ENCODE measurements around the gene MPIG6B.

Gene MPIG6B

DNA sequence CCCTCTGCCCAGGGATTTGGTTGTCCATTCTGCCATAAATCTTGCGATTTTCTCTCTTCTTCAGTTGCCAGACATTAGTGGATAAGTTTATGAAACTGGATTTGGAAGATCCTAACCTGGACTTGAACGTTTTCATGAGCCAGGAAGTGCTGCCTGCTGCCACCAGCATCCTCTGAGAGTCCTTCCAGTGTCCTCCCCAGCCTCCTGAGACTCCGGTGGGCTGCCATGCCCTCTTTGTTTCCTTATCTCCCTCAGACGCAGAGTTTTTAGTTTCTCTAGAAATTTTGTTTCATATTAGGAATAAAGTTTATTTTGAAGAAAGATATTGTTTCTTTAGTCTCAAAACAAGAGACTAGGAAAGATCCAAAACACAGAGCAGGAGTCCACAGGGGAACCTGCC, 39.2 kb downstream of the MPIG6B start, which contains the start of gene SAPCD1:
SAPCD1 (plus strand) TSS at position 301 of the 400 bp plus-strand sequence. CDS start 399 bp downstream, outside the sequence.
- Histone ChIP-seq H3K27me3 (ENCODE audit: control insufficient read depth in 1 of 2, insufficient read depth in 2 of 2, low read length in 2 of 2) (peaks cover 3 to 9% of the 10 kb centered on the region in 2 donors), H3K4me1 (ENCODE audit: control insufficient read depth, insufficient read depth, low read length) (peaks cover 6% of the 10 kb centered on the region), H3K4me3 (ENCODE audit: low read length in 2 of 2) (no peak within 1 kb of the TSS), H3K9me3 (ENCODE audit: control insufficient read depth in 2 of 2, low read length in 2 of 2) (no peaks in the 10 kb centered on the region), H3K27ac (ENCODE audit: low read length) (no peak within 1 kb of the TSS), H3K36me3 (ENCODE audit: control insufficient read depth in 2 of 2, insufficient read depth in 2 of 2, low read length in 2 of 2) (peaks cover 0 to 4% of the 10 kb centered on the region in 2 donors), H3K9ac (ENCODE audit: low read length in 2 of 2) (no peak within 1 kb of the TSS)

DNA sequence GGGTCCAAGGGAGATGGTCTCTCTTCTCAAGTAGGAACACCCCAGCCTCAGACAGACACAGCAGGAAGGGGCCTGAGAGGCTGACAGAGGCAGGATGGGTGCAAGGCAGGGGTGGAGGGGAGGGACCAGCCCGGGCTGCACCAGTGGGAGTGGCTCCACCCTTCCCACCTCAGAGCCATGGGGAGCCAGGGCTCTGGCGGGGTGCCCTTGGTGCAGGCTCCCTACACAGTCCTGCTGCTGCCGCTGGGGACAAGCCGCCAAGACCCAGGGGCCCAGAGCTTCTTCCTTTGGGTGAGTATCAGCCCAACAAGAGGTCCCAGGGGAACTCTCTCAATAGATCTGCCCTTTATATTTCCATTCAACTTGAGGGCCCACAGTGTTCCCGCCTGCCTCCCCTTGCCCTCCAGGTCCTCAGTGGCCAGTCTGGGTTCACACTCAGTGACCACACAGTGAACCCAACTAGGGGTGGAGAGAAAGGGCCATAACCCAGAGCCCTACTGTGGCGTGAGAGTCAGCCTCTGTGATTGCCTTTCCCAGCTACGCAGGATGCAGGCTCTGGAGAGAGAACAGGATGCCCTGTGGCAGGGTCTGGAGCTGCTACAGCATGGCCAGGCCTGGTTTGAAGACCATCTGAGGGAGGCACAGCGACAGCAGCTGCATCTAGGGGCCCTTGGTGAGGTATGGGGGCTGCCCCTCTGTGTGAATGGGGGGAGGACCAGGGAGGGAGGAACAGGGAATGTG, 39.9 kb downstream of the MPIG6B start:
- Histone ChIP-seq H3K27ac (ENCODE audit: low read length) (no peak overlapping the region), H3K36me3 (ENCODE audit: control insufficient read depth in 2 of 2, insufficient read depth in 2 of 2, low read length in 2 of 2) (peaks cover 0 to 4% of the 10 kb centered on the region in 2 donors)

DNA sequence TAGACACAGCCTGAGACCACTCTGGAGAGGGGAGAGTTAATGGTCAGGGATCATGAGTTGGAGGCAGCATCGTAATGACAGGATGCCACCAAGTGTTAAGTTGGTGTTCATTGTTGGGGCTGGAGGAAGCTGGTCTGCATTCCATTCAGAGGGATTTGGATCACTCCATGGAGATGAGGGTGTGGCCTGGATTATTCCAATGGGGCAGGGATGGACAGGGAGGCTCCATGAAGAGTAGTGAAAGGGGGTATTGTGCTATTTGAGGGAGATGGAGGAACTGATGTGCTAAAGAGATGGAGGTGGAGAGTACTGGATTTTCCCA, 40.4 kb downstream of the MPIG6B start:
- Histone ChIP-seq H3K27me3 (ENCODE audit: control insufficient read depth in 1 of 2, insufficient read depth in 2 of 2, low read length in 2 of 2) (peaks cover 3 to 9% of the 10 kb centered on the region in 2 donors), H3K4me3 (ENCODE audit: low read length in 2 of 2) (no peak overlapping the region), H3K36me3 (ENCODE audit: control insufficient read depth in 2 of 2, insufficient read depth in 2 of 2, low read length in 2 of 2) (peaks cover 0 to 2% of the 10 kb centered on the region in 2 donors), H3K4me1 (ENCODE audit: control insufficient read depth, insufficient read depth, low read length) (peaks cover 6% of the 10 kb centered on the region), H3K9me3 (ENCODE audit: control insufficient read depth in 2 of 2, low read length in 2 of 2) (no peaks in the 10 kb centered on the region), H3K9ac (ENCODE audit: low read length in 2 of 2) (no peak overlapping the region), H3K27ac (ENCODE audit: low read length) (no peak overlapping the region)

More for the DNA sequence above, 39.9 kb downstream of the MPIG6B start:
- no peak overlapping the region for H3K4me3 ChIP-seq (ENCODE audit: low read length in 2 of 2)
- H3K4me1 ChIP-seq (ENCODE audit: control insufficient read depth, insufficient read depth, low read length) = peaks cover 6% of the 10 kb centered on the region
- no peak overlapping the region for H3K9ac ChIP-seq (ENCODE audit: low read length in 2 of 2)
- no peaks in the 10 kb centered on the region for H3K9me3 ChIP-seq (ENCODE audit: control insufficient read depth in 2 of 2, low read length in 2 of 2)
- H3K27me3 ChIP-seq (ENCODE audit: control insufficient read depth in 1 of 2, insufficient read depth in 2 of 2, low read length in 2 of 2) = peaks cover 3 to 9% of the 10 kb centered on the region in 2 donors

DNA sequence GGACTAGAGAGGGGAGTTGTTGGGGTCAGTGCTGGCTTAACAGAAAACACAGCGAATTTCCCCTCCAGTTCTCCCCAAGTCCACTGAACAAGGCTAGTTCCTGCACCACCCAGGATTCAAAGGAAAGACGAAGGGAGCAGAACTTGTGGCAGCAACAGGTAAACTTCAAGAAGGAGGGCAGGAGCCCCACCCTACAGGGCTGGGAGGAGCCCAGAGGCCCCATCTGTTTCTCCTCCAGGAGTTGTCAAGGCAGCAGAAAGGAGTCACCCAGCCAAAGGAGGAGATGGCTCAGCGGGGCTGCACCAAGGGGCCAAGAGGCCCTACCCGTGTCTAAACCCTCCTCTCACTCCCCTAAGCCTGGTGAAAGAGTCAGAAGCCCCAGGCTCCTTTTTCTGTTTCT, 41.0 kb downstream of the MPIG6B start:
- Histone ChIP-seq H3K4me3 (ENCODE audit: low read length in 2 of 2) (no peak overlapping the region), H3K4me1 (ENCODE audit: control insufficient read depth, insufficient read depth, low read length) (peaks cover 6% of the 10 kb centered on the region), H3K27ac (ENCODE audit: low read length) (no peak overlapping the region), H3K9ac (ENCODE audit: low read length in 2 of 2) (no peak overlapping the region), H3K36me3 (ENCODE audit: control insufficient read depth in 2 of 2, insufficient read depth in 2 of 2, low read length in 2 of 2) (no peaks in the 10 kb centered on the region), H3K27me3 (ENCODE audit: control insufficient read depth in 1 of 2, insufficient read depth in 2 of 2, low read length in 2 of 2) (peaks cover 3 to 9% of the 10 kb centered on the region in 2 donors), H3K9me3 (ENCODE audit: control insufficient read depth in 2 of 2, low read length in 2 of 2) (no peaks in the 10 kb centered on the region)

DNA sequence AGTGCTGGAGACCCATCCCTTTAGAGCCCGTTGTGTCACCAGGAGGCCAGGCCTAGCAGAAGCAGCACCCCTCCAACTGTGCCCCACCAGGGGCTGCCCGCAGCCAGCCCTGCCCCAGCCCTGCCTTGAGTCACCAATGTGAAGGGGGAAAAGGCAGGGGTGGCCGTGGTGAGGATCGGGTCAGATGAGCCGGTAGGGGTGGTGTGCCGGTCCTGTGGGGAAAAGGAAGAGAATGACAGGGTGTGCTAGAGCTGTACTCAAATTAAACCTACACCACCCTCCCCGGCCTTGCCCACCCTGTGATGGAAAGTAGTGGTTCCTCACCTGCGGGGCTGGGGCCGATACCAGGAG, 42.4 kb downstream of the MPIG6B start:
- peaks cover 6% of the 10 kb centered on the region for H3K4me1 ChIP-seq (ENCODE audit: control insufficient read depth, insufficient read depth, low read length)
- no peaks in the 10 kb centered on the region for H3K9me3 ChIP-seq (ENCODE audit: control insufficient read depth in 2 of 2, low read length in 2 of 2)
- H3K4me3 ChIP-seq (ENCODE audit: low read length in 2 of 2) = no peak overlapping the region
- H3K27me3 ChIP-seq (ENCODE audit: control insufficient read depth in 1 of 2, insufficient read depth in 2 of 2, low read length in 2 of 2) = peaks cover 3 to 9% of the 10 kb centered on the region in 2 donors
- H3K9ac ChIP-seq (ENCODE audit: low read length in 2 of 2) = no peak overlapping the region
- no peaks in the 10 kb centered on the region for H3K36me3 ChIP-seq (ENCODE audit: control insufficient read depth in 2 of 2, insufficient read depth in 2 of 2, low read length in 2 of 2)
- H3K27ac ChIP-seq (ENCODE audit: low read length) = no peak overlapping the region

DNA sequence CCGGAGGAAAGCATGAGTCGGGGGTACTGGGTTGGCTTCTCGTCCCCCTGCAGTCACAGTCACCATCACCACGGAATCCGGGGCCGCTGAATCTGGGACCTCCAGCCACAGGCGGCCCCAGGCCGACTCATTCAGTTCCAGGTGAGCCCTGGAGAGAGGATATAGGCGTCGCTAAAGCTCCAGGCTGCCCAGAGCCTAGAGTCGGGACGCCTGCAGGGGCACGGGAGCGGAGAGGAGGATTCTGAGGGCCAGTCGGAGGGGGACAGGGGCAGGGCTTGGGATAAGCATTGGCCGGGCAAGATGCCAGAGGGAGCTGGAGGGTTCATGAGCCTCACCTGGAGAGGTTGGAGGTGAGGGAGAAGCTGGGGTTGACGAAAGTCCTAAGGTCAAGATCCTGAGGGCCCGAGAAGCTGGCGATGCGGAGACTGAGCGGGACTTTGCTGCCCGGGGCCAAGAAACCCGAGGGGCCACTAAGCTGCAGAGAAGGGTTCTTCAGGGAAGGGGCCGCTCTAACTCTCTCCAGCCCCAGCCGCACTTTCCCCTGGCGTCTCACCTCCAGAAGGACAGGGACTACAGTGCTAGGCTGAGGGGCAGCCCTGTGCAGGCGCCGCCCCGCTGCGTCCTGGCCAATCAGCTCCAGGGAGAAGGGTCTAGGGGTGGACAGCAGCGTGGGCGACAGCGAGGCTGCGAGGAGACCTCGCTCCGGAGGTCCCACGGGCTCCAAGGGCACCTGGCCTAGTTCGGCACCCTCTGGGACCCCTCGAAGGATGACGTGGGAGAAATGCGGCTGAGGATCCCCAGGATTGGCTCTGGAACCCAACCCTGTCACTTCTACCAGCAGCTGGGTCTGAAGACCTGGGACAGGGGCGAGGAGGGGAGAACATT, 43.0 kb downstream of the MPIG6B start:
- Histone ChIP-seq H3K4me3 (ENCODE audit: low read length in 2 of 2) (peak overlapping the region in 1 of 2 donors; percentile 54), H3K9ac (ENCODE audit: low read length in 2 of 2) (no peak overlapping the region)

DNA sequence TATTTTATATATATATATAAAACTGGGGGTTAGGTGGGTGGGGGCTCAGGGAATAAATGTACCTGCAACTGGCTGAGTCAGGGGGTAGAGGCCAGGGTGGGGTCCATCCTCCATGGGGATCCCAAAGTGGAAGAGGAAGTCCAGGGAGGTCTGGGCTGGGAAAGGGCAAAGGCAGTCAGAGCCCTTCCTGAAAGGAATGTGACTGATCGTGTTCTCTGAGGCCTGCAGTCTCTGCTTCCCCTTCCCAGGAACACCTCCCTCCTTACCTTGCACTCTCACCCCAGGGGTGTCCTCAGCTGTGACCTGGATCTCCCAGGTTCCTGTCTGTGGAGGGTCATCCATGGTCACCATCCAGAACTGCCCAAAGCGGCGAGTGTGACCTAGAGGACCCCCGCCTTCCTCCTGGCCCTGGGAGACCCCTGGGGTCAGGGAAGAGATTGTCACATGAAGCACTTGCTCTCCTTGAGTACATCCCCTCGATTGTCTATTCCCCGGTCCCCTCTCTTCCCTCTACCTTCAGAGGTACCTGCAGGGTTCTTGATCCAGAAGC, 44.0 kb downstream of the MPIG6B start:
- no peak overlapping the region for H3K9ac ChIP-seq (ENCODE audit: low read length in 2 of 2)
- peaks cover 6% of the 10 kb centered on the region for H3K4me1 ChIP-seq (ENCODE audit: control insufficient read depth, insufficient read depth, low read length)
- H3K9me3 ChIP-seq (ENCODE audit: control insufficient read depth in 2 of 2, low read length in 2 of 2) = no peaks in the 10 kb centered on the region
- H3K36me3 ChIP-seq (ENCODE audit: control insufficient read depth in 2 of 2, insufficient read depth in 2 of 2, low read length in 2 of 2) = no peaks in the 10 kb centered on the region
- no peak overlapping the region for H3K4me3 ChIP-seq (ENCODE audit: low read length in 2 of 2)
- peaks cover 3 to 9% of the 10 kb centered on the region in 2 donors for H3K27me3 ChIP-seq (ENCODE audit: control insufficient read depth in 1 of 2, insufficient read depth in 2 of 2, low read length in 2 of 2)
- no peak overlapping the region for H3K27ac ChIP-seq (ENCODE audit: low read length)

More for the DNA sequence above, 43.0 kb downstream of the MPIG6B start:
- H3K27me3 ChIP-seq (ENCODE audit: control insufficient read depth in 1 of 2, insufficient read depth in 2 of 2, low read length in 2 of 2) = peaks cover 3 to 9% of the 10 kb centered on the region in 2 donors
- H3K27ac ChIP-seq (ENCODE audit: low read length) = no peak overlapping the region
- no peaks in the 10 kb centered on the region for H3K36me3 ChIP-seq (ENCODE audit: control insufficient read depth in 2 of 2, insufficient read depth in 2 of 2, low read length in 2 of 2)
- peaks cover 6% of the 10 kb centered on the region for H3K4me1 ChIP-seq (ENCODE audit: control insufficient read depth, insufficient read depth, low read length)
- no peaks in the 10 kb centered on the region for H3K9me3 ChIP-seq (ENCODE audit: control insufficient read depth in 2 of 2, low read length in 2 of 2)

DNA sequence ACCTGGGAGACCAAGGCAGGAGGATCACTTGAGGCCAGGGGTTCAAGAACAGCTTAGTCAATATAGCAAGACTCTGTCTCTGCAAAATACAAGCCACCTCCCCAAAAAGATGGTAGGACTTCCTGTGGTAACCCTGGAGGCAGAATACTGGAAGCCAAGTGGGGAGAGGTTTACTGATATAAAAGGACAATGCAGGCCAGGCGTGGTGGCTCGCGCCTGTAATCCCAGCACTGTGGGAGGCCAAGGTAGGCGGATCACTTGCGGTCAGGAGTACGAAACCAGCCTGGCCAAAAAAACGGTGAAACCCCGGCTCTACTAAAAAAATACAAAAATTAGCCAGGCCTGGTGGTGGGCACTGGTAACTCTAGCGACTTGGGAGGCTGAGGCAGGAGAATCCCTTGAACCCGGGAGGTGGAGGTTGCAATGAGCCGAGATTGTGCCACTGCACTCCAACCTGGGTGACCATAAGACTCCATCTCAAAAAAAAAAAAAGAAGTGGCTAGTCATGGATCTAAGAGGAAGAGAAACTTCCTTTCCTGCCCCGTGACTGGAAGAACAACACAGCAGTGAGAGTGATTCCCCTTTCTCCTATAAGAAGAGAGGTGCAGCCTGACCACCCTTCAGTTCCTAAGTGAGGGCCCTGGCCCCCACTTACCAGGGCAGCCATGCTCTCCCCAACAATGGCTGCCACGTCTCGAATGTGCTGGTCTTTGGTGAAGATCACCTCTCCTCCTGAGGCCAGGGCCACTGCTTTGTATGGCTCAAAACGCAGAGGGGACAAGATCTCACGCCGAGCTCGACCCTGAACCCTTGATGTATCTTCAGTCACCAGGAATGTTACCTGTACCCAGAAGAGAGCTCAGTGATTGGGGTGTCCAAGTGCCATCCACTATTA, 45.4 kb downstream of the MPIG6B start:
- Histone ChIP-seq H3K9me3 (ENCODE audit: control insufficient read depth in 2 of 2, low read length in 2 of 2) (no peaks in the 10 kb centered on the region), H3K4me1 (ENCODE audit: control insufficient read depth, insufficient read depth, low read length) (peaks cover 6% of the 10 kb centered on the region), H3K27ac (ENCODE audit: low read length) (no peak overlapping the region)

DNA sequence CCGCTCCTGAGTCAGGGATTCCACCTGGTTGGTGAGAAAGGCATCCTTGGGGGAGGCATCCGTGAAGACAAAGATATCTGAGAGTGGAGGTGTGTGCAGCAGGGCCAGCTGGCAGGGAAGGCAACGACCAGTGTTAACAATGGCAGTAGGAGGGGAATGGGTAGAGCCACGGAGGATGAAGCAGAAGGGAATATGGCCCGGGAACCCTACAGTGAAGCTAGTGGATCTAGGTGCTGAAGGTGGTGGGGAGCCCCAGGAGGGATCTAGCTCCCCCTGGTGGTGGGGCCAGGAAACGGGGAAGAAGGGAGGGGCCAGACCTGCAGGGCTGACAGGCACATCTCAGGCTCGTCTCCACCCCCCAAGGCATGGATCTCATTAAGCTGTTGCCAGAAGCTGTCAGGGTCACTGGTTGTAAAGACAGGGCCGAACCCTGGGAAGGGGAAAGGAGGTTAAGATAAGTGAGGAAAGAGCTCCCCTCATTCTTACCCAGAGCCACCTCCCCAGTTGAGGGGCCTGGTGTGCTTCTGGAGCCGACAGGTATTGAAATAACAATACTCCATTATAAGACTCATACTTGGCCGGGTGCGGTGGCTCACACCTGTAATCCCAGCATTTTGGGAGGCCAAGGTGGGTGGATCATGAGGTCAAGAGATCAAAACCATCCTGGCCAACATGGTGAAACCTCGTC, 46.7 kb downstream of the MPIG6B start:
- no peak overlapping the region for H3K27ac ChIP-seq (ENCODE audit: low read length)
- H3K4me1 ChIP-seq (ENCODE audit: control insufficient read depth, insufficient read depth, low read length) = peaks cover 6% of the 10 kb centered on the region
- H3K9me3 ChIP-seq (ENCODE audit: control insufficient read depth in 2 of 2, low read length in 2 of 2) = no peaks in the 10 kb centered on the region
- no peak overlapping the region for H3K9ac ChIP-seq (ENCODE audit: low read length in 2 of 2)
- peaks cover 3 to 9% of the 10 kb centered on the region in 2 donors for H3K27me3 ChIP-seq (ENCODE audit: control insufficient read depth in 1 of 2, insufficient read depth in 2 of 2, low read length in 2 of 2)
- no peaks in the 10 kb centered on the region for H3K36me3 ChIP-seq (ENCODE audit: control insufficient read depth in 2 of 2, insufficient read depth in 2 of 2, low read length in 2 of 2)
- H3K4me3 ChIP-seq (ENCODE audit: low read length in 2 of 2) = no peak overlapping the region

More for the DNA sequence above, 45.4 kb downstream of the MPIG6B start:
- H3K4me3 ChIP-seq (ENCODE audit: low read length in 2 of 2) = no peak overlapping the region
- peaks cover 3 to 9% of the 10 kb centered on the region in 2 donors for H3K27me3 ChIP-seq (ENCODE audit: control insufficient read depth in 1 of 2, insufficient read depth in 2 of 2, low read length in 2 of 2)
- no peaks in the 10 kb centered on the region for H3K36me3 ChIP-seq (ENCODE audit: control insufficient read depth in 2 of 2, insufficient read depth in 2 of 2, low read length in 2 of 2)
- no peak overlapping the region for H3K9ac ChIP-seq (ENCODE audit: low read length in 2 of 2)
